Mucosa of stomach (tissue), 1 donor: ENCODE results near the gene MAP3K2.

Experiments used
- H3K27me3 ChIP-seq: one replicate; pipeline ENCODE4 v1.7.0; 2013; ENCODE audit warnings: mild to moderate bottlenecking, low read length; ENCODE audit not compliant: control insufficient read depth, insufficient read depth
- H3K36me3 ChIP-seq: one replicate; pipeline ENCODE4 v1.7.0; 2013; ENCODE audit warnings: low read length; ENCODE audit not compliant: control insufficient read depth, insufficient read depth
- H3K4me1 ChIP-seq: one replicate; pipeline ENCODE4 v1.7.0; 2013; ENCODE audit warnings: mild to moderate bottlenecking, low read length; ENCODE audit not compliant: control insufficient read depth, insufficient read depth
- H3K4me3 ChIP-seq: one replicate; pipeline ENCODE4 v1.7.0; 2013; ENCODE audit warnings: low read length
- H3K9ac ChIP-seq: one replicate; pipeline ENCODE4 v1.7.0; 2013; ENCODE audit warnings: mild to moderate bottlenecking, low read length, moderate library complexity
- H3K9me3 ChIP-seq: one replicate; pipeline ENCODE4 v1.7.0; 2013; ENCODE audit warnings: mild to moderate bottlenecking, low read length, moderate library complexity; ENCODE audit not compliant: control insufficient read depth
- donor health status: Pancreatic carcinoma.

Gene MAP3K2

GRCh38 chr2:127275789-127276188 is 112.0 kb downstream of the MAP3K2 start:
- H3K9me3 ChIP-seq: no peaks in the 10 kb centered on the region
- no peaks in the 10 kb centered on the region for H3K4me1 ChIP-seq
- no peak overlapping the region for H3K9ac ChIP-seq
- no peaks in the 10 kb centered on the region for H3K27me3 ChIP-seq
- H3K36me3 ChIP-seq: peaks cover 17% of the 10 kb centered on the region
- no peak overlapping the region for H3K4me3 ChIP-seq

- no peak overlapping the region for H3K9ac ChIP-seq
- no peaks in the 10 kb centered on the region for H3K4me1 ChIP-seq
- H3K4me3 ChIP-seq: no peak overlapping the region
- H3K27me3 ChIP-seq: no peaks in the 10 kb centered on the region
- peaks cover 17% of the 10 kb centered on the region for H3K36me3 ChIP-seq
- H3K9me3 ChIP-seq: no peaks in the 10 kb centered on the region
Observed at GRCh38 chr2:127275356-127275755, 112.4 kb downstream of the MAP3K2 start.

- H3K36me3 ChIP-seq: peaks cover 13% of the 10 kb centered on the region
- H3K4me3 ChIP-seq: no peak overlapping the region
- H3K27me3 ChIP-seq: no peaks in the 10 kb centered on the region
- H3K9ac ChIP-seq: no peak overlapping the region
- no peaks in the 10 kb centered on the region for H3K9me3 ChIP-seq
- H3K4me1 ChIP-seq: no peaks in the 10 kb centered on the region
Observed at GRCh38 chr2:127270663-127271062, 117.1 kb downstream of the MAP3K2 start.

- Histone ChIP-seq H3K27me3 (no peaks in the 10 kb centered on the region), H3K4me3 (no peak overlapping the region), H3K9ac (no peak overlapping the region), H3K9me3 (no peaks in the 10 kb centered on the region), H3K4me1 (no peaks in the 10 kb centered on the region), H3K36me3 (peaks cover 7% of the 10 kb centered on the region)
Observed at GRCh38 chr2:127261804-127262406, 125.9 kb downstream of the MAP3K2 start.

- Histone ChIP-seq H3K36me3 (peaks cover 7% of the 10 kb centered on the region), H3K9ac (no peak overlapping the region), H3K9me3 (no peaks in the 10 kb centered on the region)
Observed at GRCh38 chr2:127259355-127259754, 128.4 kb downstream of the MAP3K2 start.

GRCh38 chr2:127256866-127257265 is 130.9 kb downstream of the MAP3K2 start:
- H3K36me3 ChIP-seq: peaks cover 7% of the 10 kb centered on the region
- H3K4me1 ChIP-seq: no peaks in the 10 kb centered on the region
- H3K9me3 ChIP-seq: no peaks in the 10 kb centered on the region
- no peak overlapping the region for H3K9ac ChIP-seq
- no peak overlapping the region for H3K4me3 ChIP-seq
- no peaks in the 10 kb centered on the region for H3K27me3 ChIP-seq

More at GRCh38 chr2:127259355-127259754, 128.4 kb downstream of the MAP3K2 start:
- H3K4me3 ChIP-seq: no peak overlapping the region
- no peaks in the 10 kb centered on the region for H3K27me3 ChIP-seq
- H3K4me1 ChIP-seq: no peaks in the 10 kb centered on the region

- no peaks in the 10 kb centered on the region for H3K27me3 ChIP-seq
- peaks cover 7% of the 10 kb centered on the region for H3K36me3 ChIP-seq
- H3K4me3 ChIP-seq: no peak overlapping the region
Observed at GRCh38 chr2:127256381-127256780, 131.4 kb downstream of the MAP3K2 start.

GRCh38 chr2:127255721-127256120 is 132.1 kb downstream of the MAP3K2 start:
- H3K4me1 ChIP-seq: no peaks in the 10 kb centered on the region
- peaks cover 7% of the 10 kb centered on the region for H3K36me3 ChIP-seq
- H3K9me3 ChIP-seq: no peaks in the 10 kb centered on the region
- no peak overlapping the region for H3K4me3 ChIP-seq
- H3K9ac ChIP-seq: no peak overlapping the region
- no peaks in the 10 kb centered on the region for H3K27me3 ChIP-seq

More at GRCh38 chr2:127256381-127256780, 131.4 kb downstream of the MAP3K2 start:
- Histone ChIP-seq H3K4me1 (no peaks in the 10 kb centered on the region), H3K9ac (no peak overlapping the region), H3K9me3 (no peaks in the 10 kb centered on the region)

GRCh38 chr2:127255146-127255545 is 132.6 kb downstream of the MAP3K2 start:
- Histone ChIP-seq H3K4me3 (no peak overlapping the region), H3K27me3 (no peaks in the 10 kb centered on the region), H3K9me3 (no peaks in the 10 kb centered on the region), H3K4me1 (no peaks in the 10 kb centered on the region), H3K36me3 (peaks cover 2% of the 10 kb centered on the region), H3K9ac (no peak overlapping the region)

- no peak overlapping the region for H3K9ac ChIP-seq
- H3K36me3 ChIP-seq: no peaks in the 10 kb centered on the region
- no peaks in the 10 kb centered on the region for H3K4me1 ChIP-seq
- H3K9me3 ChIP-seq: no peaks in the 10 kb centered on the region
- no peak overlapping the region for H3K4me3 ChIP-seq
- H3K27me3 ChIP-seq: no peaks in the 10 kb centered on the region
Observed at GRCh38 chr2:127254386-127254981, 133.3 kb downstream of the MAP3K2 start.
